ENCODE results near the gene TOP3B.

Gene TOP3B

GRCh38 chr22:21916309-21916918 is 66.2 kb downstream of the TOP3B start:
- TF ChIP-seq EGR1 (IDR thresholded peaks at IDR 0.05) (no peak), CREB1 (IDR thresholded peaks at IDR 0.05; ENCODE audit: low read depth) (no peak), CEBPB (IDR thresholded peaks at IDR 0.05) (no peak), TCF12 (IDR thresholded peaks at IDR 0.05; ENCODE audit: low read depth) (no peak), TAF1 (IDR thresholded peaks at IDR 0.05; ENCODE audit: low read depth) (no peak), ZBTB7A (IDR thresholded peaks at IDR 0.05; ENCODE audit: low read depth) (no peak)
- TF ChIP-seq, protein P1, sequence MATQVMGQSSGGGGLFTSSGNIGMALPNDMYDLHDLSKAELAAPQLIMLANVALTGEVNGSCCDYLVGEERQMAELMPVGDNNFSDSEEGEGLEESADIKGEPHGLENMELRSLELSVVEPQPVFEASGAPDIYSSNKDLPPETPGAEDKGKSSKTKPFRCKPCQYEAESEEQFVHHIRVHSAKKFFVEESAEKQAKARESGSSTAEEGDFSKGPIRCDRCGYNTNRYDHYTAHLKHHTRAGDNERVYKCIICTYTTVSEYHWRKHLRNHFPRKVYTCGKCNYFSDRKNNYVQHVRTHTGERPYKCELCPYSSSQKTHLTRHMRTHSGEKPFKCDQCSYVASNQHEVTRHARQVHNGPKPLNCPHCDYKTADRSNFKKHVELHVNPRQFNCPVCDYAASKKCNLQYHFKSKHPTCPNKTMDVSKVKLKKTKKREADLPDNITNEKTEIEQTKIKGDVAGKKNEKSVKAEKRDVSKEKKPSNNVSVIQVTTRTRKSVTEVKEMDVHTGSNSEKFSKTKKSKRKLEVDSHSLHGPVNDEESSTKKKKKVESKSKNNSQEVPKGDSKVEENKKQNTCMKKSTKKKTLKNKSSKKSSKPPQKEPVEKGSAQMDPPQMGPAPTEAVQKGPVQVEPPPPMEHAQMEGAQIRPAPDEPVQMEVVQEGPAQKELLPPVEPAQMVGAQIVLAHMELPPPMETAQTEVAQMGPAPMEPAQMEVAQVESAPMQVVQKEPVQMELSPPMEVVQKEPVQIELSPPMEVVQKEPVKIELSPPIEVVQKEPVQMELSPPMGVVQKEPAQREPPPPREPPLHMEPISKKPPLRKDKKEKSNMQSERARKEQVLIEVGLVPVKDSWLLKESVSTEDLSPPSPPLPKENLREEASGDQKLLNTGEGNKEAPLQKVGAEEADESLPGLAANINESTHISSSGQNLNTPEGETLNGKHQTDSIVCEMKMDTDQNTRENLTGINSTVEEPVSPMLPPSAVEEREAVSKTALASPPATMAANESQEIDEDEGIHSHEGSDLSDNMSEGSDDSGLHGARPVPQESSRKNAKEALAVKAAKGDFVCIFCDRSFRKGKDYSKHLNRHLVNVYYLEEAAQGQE (IDR thresholded peaks at IDR 0.05; ENCODE audit: low read depth), result no peak
- TF ChIP-seq, protein P2, sequence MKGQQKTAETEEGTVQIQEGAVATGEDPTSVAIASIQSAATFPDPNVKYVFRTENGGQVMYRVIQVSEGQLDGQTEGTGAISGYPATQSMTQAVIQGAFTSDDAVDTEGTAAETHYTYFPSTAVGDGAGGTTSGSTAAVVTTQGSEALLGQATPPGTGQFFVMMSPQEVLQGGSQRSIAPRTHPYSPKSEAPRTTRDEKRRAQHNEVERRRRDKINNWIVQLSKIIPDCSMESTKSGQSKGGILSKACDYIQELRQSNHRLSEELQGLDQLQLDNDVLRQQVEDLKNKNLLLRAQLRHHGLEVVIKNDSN (IDR thresholded peaks at IDR 0.05), result no peak
- TF ChIP-seq, protein P3, sequence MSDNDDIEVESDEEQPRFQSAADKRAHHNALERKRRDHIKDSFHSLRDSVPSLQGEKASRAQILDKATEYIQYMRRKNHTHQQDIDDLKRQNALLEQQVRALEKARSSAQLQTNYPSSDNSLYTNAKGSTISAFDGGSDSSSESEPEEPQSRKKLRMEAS (IDR thresholded peaks at IDR 0.05), result no peak

GRCh38 chr22:21915624-21916308 is 66.8 kb downstream of the TOP3B start:
- TF ChIP-seq TEAD4 (IDR thresholded peaks at IDR 0.05) (no peak), TCF12 (IDR thresholded peaks at IDR 0.05; ENCODE audit: low read depth) (no peak), EGR1 (IDR thresholded peaks at IDR 0.05) (no peak), EP300 (IDR thresholded peaks at IDR 0.05; ENCODE audit: borderline replicate concordance) (no peak), TAF1 (IDR thresholded peaks at IDR 0.05; ENCODE audit: low read depth) (no peak), YY1 (IDR thresholded peaks at IDR 0.05; ENCODE audit: low read depth) (no peak), FOXM1 (IDR thresholded peaks at IDR 0.05; ENCODE audit: borderline replicate concordance, low read depth) (no peak), CEBPB (IDR thresholded peaks at IDR 0.05) (no peak), RAD21 (IDR thresholded peaks at IDR 0.05; ENCODE audit: low read depth) (no peak), CREB1 (IDR thresholded peaks at IDR 0.05; ENCODE audit: low read depth) (no peak), NFIC (IDR thresholded peaks at IDR 0.05) (no peak), ZBTB7A (IDR thresholded peaks at IDR 0.05; ENCODE audit: low read depth) (no peak)
- TF ChIP-seq, protein P2 (IDR thresholded peaks at IDR 0.05), result no peak
- TF ChIP-seq, protein P3 (IDR thresholded peaks at IDR 0.05), result no peak
- TF ChIP-seq, protein P1 (IDR thresholded peaks at IDR 0.05; ENCODE audit: low read depth), result no peak

DNA sequence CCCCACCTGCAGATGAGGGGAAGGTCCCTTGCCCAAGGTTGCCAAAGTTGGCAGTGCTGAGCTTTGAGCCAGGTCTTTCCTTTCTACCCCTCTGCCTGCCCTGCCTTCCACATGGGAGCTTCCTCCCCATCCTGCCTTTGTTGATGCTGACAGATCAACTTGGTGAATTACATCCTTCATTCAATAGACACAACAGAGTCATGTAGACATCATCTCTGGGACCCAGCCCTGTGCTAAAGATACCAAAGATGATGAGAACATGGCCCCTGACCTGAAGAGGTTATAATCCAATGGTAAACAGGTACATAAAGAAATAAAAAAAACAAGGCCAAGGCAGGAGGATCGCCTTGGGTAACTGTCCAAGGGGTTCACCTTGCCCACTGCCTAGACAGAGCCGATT is 72.7 kb downstream of the TOP3B start:
- TF ChIP-seq EGR1 (IDR thresholded peaks at IDR 0.05) (no peak), ZBTB7A (IDR thresholded peaks at IDR 0.05; ENCODE audit: low read depth) (no peak), TEAD4 (IDR thresholded peaks at IDR 0.05) (no peak), FOXM1 (IDR thresholded peaks at IDR 0.05; ENCODE audit: borderline replicate concordance, low read depth) (no peak), YY1 (IDR thresholded peaks at IDR 0.05; ENCODE audit: low read depth) (no peak), CEBPB (IDR thresholded peaks at IDR 0.05) (no peak), NFIC (IDR thresholded peaks at IDR 0.05) (no peak), TCF12 (IDR thresholded peaks at IDR 0.05; ENCODE audit: low read depth) (no peak), CREB1 (IDR thresholded peaks at IDR 0.05; ENCODE audit: low read depth) (no peak), EP300 (IDR thresholded peaks at IDR 0.05; ENCODE audit: borderline replicate concordance) (no peak), TAF1 (IDR thresholded peaks at IDR 0.05; ENCODE audit: low read depth) (no peak)
- TF ChIP-seq, protein P1 (IDR thresholded peaks at IDR 0.05; ENCODE audit: low read depth), result no peak
- TF ChIP-seq, protein P2 (IDR thresholded peaks at IDR 0.05), result no peak
- TF ChIP-seq, protein P3 (IDR thresholded peaks at IDR 0.05), result no peak

All from Ishikawa (cell line).